ENCODE measurements around the gene OXCT1.
"Not testable (repeated sequence)": the region's sequence is repeated elsewhere in the genome, so short reads cannot be mapped to it uniquely, and the experiment has no call there.

OXCT1 gene

GRCh38 chr5:41817625-41818301 lies 52.5 kb downstream of the OXCT1 start:
- H3K4me3 ChIP-seq (ENCODE audit: low read depth, low read length) = no peak overlapping the region
- TF ChIP-seq CTCF (IDR thresholded peaks at IDR 0.05; ENCODE audit: insufficient read depth, low read depth, low read length, missing control alignments) = no peak
- no peak for DNase-seq (ENCODE audit: low read depth)

- H3K4me3 ChIP-seq (ENCODE audit: low read depth, low read length) = no peak overlapping the region
- no peak for DNase-seq (ENCODE audit: low read depth)
- TF ChIP-seq CTCF (IDR thresholded peaks at IDR 0.05; ENCODE audit: insufficient read depth, low read depth, low read length, missing control alignments) = no peak
Measured at GRCh38 chr5:41815663-41816229, 54.5 kb downstream of the OXCT1 start.

GRCh38 chr5:41815261-41815660 lies 55.0 kb downstream of the OXCT1 start:
- H3K4me3 ChIP-seq (ENCODE audit: low read depth, low read length) = no peak overlapping the region
- no peak for TF ChIP-seq CTCF (IDR thresholded peaks at IDR 0.05; ENCODE audit: insufficient read depth, low read depth, low read length, missing control alignments)
- no peak for DNase-seq (ENCODE audit: low read depth)

GRCh38 chr5:41814306-41814705 lies 55.9 kb downstream of the OXCT1 start:
- not testable (repeated sequence) for DNase-seq (ENCODE audit: low read depth); H3K4me3 ChIP-seq (ENCODE audit: low read depth, low read length)

- DNase-seq (ENCODE audit: low read depth) = no peak
- no peak overlapping the region for H3K4me3 ChIP-seq (ENCODE audit: low read depth, low read length)
- no peak for TF ChIP-seq CTCF (IDR thresholded peaks at IDR 0.05; ENCODE audit: insufficient read depth, low read depth, low read length, missing control alignments)
Measured at GRCh38 chr5:41812156-41812555, 58.1 kb downstream of the OXCT1 start.

GRCh38 chr5:41809128-41809527 lies 61.1 kb downstream of the OXCT1 start:
- no peak for TF ChIP-seq CTCF (IDR thresholded peaks at IDR 0.05; ENCODE audit: insufficient read depth, low read depth, low read length, missing control alignments)
- peak; percentile 8 for DNase-seq (ENCODE audit: low read depth)
- no peak overlapping the region for H3K4me3 ChIP-seq (ENCODE audit: low read depth, low read length)

GRCh38 chr5:41808294-41808693 lies 61.9 kb downstream of the OXCT1 start:
- H3K4me3 ChIP-seq (ENCODE audit: low read depth, low read length) = no peak overlapping the region
- DNase-seq (ENCODE audit: low read depth) = no peak
- no peak for TF ChIP-seq CTCF (IDR thresholded peaks at IDR 0.05; ENCODE audit: insufficient read depth, low read depth, low read length, missing control alignments)

Data from GM12865 (cell line).